Nephron (organoid): ENCODE results near the gene KRT76.

Experiments used
- H3K27ac Mint-ChIP-seq, 3 experiments: 2 replicates each; pipeline ENCODE4 v1.8.0; 2020; ENCODE audit warnings: mixed read lengths in 3 of 3, mild to moderate bottlenecking in 2 of 3, moderate library complexity in 1 of 3
- H3K27me3 Mint-ChIP-seq: 2 replicates; pipeline ENCODE4 v1.8.0; 2021; ENCODE audit warnings: low read depth, mild to moderate bottlenecking, moderate library complexity, mixed read lengths
- H3K36me3 Mint-ChIP-seq: 2 replicates; pipeline ENCODE4 v1.8.0; 2020; ENCODE audit warnings: low read depth, mixed read lengths
- H3K4me1 Mint-ChIP-seq: 2 replicates; pipeline ENCODE4 v1.8.0; 2020; ENCODE audit warnings: mixed read lengths
- H3K4me3 Mint-ChIP-seq, 3 experiments: 2 replicates each; pipeline ENCODE4 v1.8.0; 2020; ENCODE audit warnings: mild to moderate bottlenecking in 3 of 3, mixed read lengths in 3 of 3, moderate library complexity in 2 of 3
- H3K9me3 Mint-ChIP-seq: 2 replicates; pipeline ENCODE4 v1.8.0; 2020; ENCODE audit warnings: mixed read lengths
- TF ChIP-seq, protein P1 (sequence below), 3 experiments: fragments of 200-600 bp; sonication (generic); IDR thresholded peaks; one replicate each; pipeline ENCODE4 v1.5.0; 2021; ENCODE audit warnings: antibody characterized with exemption in 3 of 3; ENCODE audit not compliant: unreplicated experiment in 3 of 3

Gene KRT76

DNA sequence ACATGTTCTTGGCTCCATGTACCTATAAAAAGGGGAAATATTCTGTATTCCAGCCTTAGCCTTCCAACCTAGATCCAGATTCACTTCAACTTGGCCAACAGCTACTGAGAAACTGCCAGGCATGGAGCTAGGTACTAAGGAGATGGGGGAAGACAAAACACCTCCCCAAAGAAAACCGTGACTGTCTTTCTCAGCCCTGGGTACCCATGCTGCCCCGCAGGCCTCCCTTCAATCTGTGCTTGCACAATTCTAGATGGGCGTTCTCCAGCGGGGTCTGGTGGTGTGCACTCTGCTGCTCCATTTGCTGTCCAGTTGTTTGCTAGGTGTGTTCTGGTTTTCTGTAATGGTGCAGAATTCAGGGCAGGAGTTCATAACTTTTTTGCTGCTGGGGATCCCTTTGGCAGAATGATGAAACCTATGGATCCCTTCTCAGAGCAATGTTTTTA is 37.6 kb upstream of the KRT76 start:
- H3K36me3 Mint-ChIP-seq = no peaks in the 10 kb centered on the region
- no peaks in the 10 kb centered on the region for H3K9me3 Mint-ChIP-seq
- H3K4me1 Mint-ChIP-seq = peaks cover 25% of the 10 kb centered on the region
- TF ChIP-seq, protein P1, sequence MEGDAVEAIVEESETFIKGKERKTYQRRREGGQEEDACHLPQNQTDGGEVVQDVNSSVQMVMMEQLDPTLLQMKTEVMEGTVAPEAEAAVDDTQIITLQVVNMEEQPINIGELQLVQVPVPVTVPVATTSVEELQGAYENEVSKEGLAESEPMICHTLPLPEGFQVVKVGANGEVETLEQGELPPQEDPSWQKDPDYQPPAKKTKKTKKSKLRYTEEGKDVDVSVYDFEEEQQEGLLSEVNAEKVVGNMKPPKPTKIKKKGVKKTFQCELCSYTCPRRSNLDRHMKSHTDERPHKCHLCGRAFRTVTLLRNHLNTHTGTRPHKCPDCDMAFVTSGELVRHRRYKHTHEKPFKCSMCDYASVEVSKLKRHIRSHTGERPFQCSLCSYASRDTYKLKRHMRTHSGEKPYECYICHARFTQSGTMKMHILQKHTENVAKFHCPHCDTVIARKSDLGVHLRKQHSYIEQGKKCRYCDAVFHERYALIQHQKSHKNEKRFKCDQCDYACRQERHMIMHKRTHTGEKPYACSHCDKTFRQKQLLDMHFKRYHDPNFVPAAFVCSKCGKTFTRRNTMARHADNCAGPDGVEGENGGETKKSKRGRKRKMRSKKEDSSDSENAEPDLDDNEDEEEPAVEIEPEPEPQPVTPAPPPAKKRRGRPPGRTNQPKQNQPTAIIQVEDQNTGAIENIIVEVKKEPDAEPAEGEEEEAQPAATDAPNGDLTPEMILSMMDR (IDR thresholded peaks at IDR 0.05; ENCODE audit: unreplicated experiment in 3 of 3) = no peak
- peaks cover 5% of the 10 kb centered on the region for H3K27me3 Mint-ChIP-seq
- H3K4me3 Mint-ChIP-seq = no peak overlapping the region
- H3K27ac Mint-ChIP-seq = peak overlapping the region in 1 of 3 experiments; percentile 21

DNA sequence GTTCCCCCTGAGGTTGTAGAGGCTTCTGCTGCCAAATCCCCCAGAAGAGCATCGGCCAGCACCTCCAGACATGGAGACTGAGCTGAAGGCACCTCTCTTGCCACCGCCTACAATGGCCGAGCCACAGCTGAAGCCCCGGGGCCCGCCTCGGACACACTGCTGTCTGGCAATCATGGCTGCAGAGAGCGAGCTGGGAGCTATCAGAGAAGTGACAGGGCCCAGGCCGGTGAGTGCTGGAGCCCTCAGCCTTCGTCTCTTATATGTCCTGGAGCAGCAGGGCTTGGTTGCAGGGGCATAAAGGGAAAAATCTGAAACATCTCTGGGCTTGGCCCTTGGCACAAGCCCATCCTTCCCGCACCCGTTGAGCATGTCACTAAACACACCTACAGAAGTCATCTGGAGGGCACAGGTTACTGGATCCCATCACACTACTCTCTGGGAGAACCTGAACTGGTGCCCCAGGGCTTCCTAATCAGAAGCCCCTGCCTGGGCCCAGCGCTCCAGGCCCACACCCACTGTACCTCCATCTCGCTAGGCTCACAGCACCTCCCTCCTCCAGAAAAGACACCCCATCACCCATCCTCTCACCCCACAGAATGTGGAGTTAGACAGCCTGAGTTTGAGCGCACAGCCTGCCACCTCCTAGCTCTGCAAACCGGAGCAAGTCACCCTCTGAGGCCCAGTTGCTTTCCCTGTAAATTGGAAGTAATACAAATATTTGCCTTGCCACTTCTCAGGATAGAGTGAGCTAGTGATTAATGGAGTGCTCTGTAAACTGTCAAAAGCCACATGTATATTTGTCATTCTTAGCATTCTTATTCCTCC is 37.0 kb upstream of the KRT76 start, which contains the start of gene KRT4:
TSS of gene KRT4 (minus strand) at position 232 of the 825 bp plus-strand sequence. CDS start at position 174, 58 bp downstream.
- peak within 1 kb of the TSS in 1 of 3 experiments; percentile 21 for H3K27ac Mint-ChIP-seq
- TF ChIP-seq, protein P1 (IDR thresholded peaks at IDR 0.05; ENCODE audit: unreplicated experiment in 3 of 3) = no peak
- H3K4me1 Mint-ChIP-seq = peaks cover 22% of the 10 kb centered on the region
- H3K36me3 Mint-ChIP-seq = no peaks in the 10 kb centered on the region
- no peak within 1 kb of the TSS for H3K4me3 Mint-ChIP-seq
- H3K27me3 Mint-ChIP-seq = peaks cover 10% of the 10 kb centered on the region
- no peaks in the 10 kb centered on the region for H3K9me3 Mint-ChIP-seq

DNA sequence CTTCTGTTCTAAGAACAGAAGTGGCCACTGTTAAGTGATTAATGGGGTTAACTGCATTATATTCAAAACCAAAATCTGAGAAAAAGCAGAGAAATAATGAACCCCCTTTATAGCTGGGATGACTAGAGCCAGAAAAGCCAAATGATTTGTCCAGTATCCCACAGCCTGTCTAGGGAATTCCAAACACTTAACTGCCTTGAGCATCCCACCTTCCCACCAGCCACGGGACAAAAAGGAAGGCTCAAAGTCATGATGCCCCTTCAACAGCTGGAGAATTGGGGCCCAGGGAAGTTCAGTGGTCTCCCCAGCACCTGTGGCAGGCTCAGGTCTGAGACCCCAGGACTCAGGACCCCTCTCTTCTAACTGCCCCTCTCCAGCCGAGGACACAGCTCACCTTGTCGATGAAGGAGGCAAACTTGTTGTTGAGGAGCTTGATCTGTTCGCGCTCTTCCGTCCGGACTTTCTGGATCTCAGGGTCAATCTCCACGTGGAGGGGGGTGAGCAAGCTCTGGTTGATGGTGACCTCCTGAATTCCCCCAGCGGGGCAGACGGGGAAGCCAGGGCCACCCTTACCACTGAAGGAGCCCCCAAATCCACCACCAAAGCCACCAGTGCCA is 36.2 kb upstream of the KRT76 start:
- TF ChIP-seq, protein P1 (IDR thresholded peaks at IDR 0.05; ENCODE audit: unreplicated experiment in 3 of 3) = no peak
- Mint-ChIP-seq H3K27me3 (peaks cover 16% of the 10 kb centered on the region), H3K9me3 (no peaks in the 10 kb centered on the region)

DNA sequence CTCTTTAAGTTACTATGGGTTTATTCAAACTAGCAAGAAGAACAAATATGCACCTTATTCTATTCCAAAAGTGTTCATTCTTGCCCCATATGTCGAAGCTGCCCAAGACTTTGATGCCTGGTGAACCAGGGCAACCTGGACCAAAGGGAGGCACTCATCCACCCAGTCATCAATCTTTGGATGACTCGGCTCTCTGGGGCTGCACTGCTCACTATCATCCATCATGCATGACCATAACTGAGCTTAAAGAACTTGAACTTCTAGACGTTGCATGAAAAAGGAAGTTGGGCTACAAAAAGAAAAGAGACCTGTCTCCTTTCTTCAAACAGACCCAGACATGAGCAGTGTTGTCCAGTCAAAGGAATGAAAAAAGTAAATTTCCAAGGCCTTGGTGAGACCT is 35.6 kb upstream of the KRT76 start:
- peaks cover 21% of the 10 kb centered on the region for H3K27me3 Mint-ChIP-seq
- no peak overlapping the region for H3K27ac Mint-ChIP-seq
- H3K9me3 Mint-ChIP-seq = no peaks in the 10 kb centered on the region
- H3K4me3 Mint-ChIP-seq = no peak overlapping the region
- TF ChIP-seq, protein P1 (IDR thresholded peaks at IDR 0.05; ENCODE audit: unreplicated experiment in 3 of 3) = no peak
- peaks cover 10% of the 10 kb centered on the region for H3K4me1 Mint-ChIP-seq
- H3K36me3 Mint-ChIP-seq = no peaks in the 10 kb centered on the region

More for the DNA sequence above, 36.2 kb upstream of the KRT76 start:
- Mint-ChIP-seq H3K36me3 (no peaks in the 10 kb centered on the region), H3K4me1 (peaks cover 14% of the 10 kb centered on the region), H3K4me3 (no peak overlapping the region), H3K27ac (no peak overlapping the region)

DNA sequence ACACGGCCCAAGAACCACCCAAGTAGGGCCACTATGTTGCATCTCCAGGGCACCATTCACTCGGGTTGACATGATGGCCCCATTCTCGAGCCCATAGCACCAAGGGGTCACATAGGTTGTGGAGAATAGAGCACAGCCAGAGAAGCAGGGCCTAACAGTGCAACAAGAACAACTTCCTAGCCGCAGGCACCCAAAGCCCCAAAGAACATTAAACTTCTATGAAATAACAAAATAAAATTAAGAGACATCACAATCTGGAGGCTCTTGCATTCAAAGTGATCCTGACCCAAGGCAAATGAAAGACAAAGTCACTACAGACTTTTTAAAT is 34.9 kb upstream of the KRT76 start:
- TF ChIP-seq, protein P1 (IDR thresholded peaks at IDR 0.05; ENCODE audit: unreplicated experiment in 3 of 3) = no peak
- peaks cover 5% of the 10 kb centered on the region for H3K4me1 Mint-ChIP-seq
- no peaks in the 10 kb centered on the region for H3K9me3 Mint-ChIP-seq
- no peak overlapping the region for H3K4me3 Mint-ChIP-seq
- peaks cover 23% of the 10 kb centered on the region for H3K27me3 Mint-ChIP-seq
- H3K36me3 Mint-ChIP-seq = no peaks in the 10 kb centered on the region
- no peak overlapping the region for H3K27ac Mint-ChIP-seq
